GM18508 (cell line): ENCODE results near the gene WWOX.
A peak's percentile ranks its signal among the peaks of the same experiment; 100 is the strongest.

Source experiments
- ATAC-seq: cut with Tn5 transposase; IDR thresholded peaks from one replicate; pipeline ENCODE4 v1.9.1; 2021; ENCODE audit warnings: moderate number of reproducible peaks; ENCODE audit not compliant: insufficient read depth, unreplicated experiment

The WWOX gene

GRCh38 chr16:78217276-78217675 lies 117.8 kb downstream of the WWOX start:
- no peak for ATAC-seq

- no peak for ATAC-seq
Measured at GRCh38 chr16:78218279-78218678, 118.8 kb downstream of the WWOX start.

- no peak for ATAC-seq
Measured at GRCh38 chr16:78218856-78219651, 119.6 kb downstream of the WWOX start.

DNA sequence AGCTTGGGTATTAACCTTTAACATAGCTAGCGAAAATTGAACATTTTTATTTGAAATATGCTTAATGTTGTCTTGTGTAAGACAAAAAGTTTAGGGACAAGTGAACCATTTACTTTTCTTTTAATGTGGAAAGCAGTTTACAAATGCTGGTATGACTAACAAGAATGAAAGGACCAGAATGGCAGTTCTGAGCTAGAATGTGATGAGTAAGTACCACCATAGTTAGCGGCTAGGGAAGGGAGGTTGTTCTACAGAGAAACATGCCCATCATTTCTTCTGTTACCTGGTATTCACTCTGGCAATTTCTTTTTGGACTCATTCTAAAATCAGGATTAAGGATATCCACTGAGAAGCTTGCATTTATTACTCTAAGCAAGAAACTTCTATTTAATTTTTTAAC lies 121.1 kb downstream of the WWOX start:
- ATAC-seq = no peak

- no peak for ATAC-seq
Measured at GRCh38 chr16:78221892-78222291, 122.4 kb downstream of the WWOX start.

- no peak for ATAC-seq
Measured at GRCh38 chr16:78224342-78224741, 124.9 kb downstream of the WWOX start.

GRCh38 chr16:78225919-78226318 lies 126.5 kb downstream of the WWOX start:
- ATAC-seq = no peak

GRCh38 chr16:78227855-78228254 lies 128.4 kb downstream of the WWOX start:
- ATAC-seq = no peak

GRCh38 chr16:78228704-78229103 lies 129.2 kb downstream of the WWOX start:
- ATAC-seq = no peak

DNA sequence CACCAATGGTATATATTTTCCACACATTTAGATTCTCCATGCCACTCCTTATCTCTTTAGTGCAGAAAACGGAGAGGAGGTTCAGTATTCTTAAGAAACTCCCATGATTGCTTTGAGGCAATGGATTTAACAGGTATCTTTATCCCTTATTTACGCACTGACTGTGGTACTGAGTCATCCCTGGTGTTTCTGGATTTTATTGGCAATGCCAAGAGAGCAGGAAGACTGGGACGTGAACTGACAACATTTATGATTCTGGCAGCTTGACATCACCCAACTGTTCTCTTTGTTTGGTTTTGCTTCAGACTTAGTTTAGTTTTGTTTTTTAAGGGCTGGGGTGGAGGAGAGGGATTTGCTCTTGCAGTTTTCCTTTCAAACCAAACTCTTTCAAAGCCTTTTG lies 131.4 kb downstream of the WWOX start:
- no peak for ATAC-seq

DNA sequence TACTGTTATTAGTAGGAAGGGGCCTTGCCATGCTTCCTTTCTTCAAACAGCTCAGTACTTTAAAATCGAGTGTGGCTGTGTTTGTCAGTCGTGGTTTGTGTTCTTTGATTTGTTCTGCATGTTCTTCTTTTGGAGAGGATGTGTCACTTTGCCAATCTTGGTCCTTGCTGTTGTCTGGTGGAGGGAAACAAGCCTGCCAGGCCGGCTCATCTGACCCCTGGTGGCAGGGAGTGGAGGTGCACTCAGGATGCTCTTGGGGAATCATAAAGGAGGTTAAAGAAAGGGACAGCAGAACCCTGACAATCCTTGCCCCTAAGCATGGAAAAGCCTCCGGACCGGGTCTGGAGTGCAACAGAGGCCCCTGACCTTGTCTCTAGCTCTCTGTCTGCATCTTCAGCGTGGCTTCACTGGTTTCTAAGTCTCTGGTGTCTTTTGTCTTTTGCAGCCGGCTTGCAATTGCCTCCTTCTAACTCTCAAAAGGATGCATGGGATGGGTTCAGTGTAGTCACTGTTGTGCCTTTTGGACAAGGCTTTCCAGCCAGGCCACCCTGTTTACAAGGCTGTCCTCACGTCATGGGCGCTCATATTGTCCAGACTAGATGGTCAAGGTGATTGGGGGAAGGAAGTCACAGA lies 135.8 kb downstream of the WWOX start:
- ATAC-seq = peak; percentile 90

DNA sequence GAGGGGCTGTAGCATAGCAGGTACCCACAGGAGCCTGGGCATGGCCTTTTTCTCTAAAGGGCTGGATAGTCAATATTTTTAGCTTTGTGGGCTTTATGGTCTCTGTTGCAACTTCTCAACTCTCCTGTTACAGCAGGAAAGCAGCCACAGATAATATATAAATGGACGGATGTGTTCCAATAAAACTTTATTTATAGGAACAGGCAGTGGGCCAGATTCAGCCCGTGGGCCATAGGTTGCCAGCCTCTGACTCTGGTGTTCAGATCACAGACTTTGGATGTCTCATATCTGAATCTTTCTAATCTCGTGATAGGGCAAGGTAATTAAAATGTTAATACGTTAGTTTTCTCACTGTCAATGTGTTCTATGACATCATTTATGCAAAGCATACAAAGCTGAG lies 136.4 kb downstream of the WWOX start:
- ATAC-seq = no peak

DNA sequence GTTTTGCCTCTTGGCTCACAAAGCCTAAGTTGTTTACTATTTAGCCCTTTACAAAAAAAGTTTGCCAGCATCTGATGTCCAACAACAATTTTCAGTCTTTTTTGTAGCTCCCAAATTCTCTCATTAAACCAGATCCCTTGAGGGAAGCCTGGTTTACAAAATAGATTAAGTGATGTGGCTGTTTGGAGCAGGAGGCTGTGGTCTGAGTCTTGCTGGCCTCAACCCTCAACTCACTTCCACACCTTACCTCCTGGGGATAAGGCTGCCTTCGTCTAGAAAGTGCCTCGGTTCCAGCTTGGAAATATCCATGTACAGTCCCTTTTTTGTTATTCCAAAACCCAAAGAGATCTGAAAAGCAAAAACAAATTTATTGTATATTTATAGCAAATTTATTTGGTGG lies 138.4 kb downstream of the WWOX start:
- ATAC-seq = no peak

- ATAC-seq = no peak
Measured at GRCh38 chr16:78240459-78241222, 141.2 kb downstream of the WWOX start.

GRCh38 chr16:78242239-78242630 lies 142.8 kb downstream of the WWOX start:
- ATAC-seq = no peak

DNA sequence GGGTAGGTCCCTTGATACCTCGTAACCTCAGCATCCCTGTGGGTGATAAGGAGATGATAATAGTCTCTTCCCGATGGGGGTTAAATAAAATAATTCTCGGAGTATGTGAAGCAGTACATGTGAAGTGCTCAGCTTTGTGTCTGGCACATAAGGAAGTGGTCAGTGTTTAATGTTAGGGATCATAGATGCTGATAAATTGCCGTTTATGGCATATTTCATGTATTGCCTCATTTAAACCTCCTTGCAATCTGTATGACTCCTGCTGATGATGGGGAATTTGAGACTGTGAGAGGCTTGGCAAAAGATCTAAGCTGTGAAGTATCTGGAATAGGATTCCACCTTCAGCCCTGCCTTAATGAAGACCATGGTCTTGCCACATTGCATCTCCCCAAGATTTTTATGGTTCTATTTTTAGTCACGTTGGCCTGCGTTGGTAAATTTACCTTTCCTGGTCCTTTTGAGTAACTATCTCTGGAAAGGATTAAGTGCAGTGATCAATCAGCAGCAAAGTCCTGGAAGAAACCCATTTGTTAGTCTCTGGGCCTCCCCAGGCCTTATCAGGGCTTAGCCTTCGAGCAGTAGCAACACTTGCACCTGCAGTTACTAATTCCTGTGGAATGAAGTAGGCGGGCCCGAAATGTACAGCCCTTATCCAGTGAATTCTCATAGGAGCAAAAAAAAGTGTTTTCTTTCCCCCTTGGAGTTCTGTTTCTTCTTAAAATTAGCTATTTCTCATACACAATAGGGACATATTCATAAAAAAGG lies 144.9 kb downstream of the WWOX start:
- ATAC-seq = no peak

DNA sequence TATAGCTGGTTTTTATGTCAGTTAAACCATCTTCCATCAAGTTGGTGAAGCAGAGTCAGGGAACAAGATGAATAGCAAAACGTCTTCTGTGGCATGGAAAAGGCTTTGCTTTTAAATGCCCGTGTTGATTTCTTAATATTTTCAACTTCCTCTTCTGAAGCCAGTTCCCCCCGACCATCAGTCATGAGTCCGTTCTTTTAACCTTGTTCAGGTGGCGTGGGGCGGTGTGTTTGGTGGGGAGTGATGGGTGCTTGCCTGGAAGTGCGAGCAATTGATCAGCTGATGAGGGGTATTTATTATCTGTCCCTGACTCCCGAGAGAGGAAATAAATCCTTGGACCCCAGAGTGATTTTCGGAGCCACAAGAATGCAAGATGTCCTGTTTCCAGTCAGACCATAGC lies 147.1 kb downstream of the WWOX start:
- ATAC-seq = no peak

DNA sequence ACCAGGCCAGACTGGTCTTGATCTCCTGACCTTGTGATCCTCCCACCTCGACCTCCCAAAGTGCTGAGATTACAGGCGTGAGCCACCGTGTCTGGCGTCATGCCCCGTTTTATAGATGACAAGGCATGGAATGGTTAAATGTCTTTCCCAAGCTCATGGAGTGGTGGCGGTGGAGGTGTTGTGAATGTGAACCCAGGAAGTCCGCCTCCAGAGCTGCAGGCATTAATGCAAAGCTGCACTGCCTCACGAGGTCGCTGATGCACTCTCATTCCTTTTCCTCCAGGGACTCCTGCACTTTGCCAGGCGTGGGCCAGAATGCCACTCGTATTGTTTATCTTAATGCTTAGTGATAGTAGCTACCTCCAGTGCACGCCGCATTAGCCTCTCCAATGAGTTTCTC lies 149.6 kb downstream of the WWOX start:
- ATAC-seq = no peak

GRCh38 chr16:78249832-78250231 lies 150.4 kb downstream of the WWOX start:
- ATAC-seq = no peak

DNA sequence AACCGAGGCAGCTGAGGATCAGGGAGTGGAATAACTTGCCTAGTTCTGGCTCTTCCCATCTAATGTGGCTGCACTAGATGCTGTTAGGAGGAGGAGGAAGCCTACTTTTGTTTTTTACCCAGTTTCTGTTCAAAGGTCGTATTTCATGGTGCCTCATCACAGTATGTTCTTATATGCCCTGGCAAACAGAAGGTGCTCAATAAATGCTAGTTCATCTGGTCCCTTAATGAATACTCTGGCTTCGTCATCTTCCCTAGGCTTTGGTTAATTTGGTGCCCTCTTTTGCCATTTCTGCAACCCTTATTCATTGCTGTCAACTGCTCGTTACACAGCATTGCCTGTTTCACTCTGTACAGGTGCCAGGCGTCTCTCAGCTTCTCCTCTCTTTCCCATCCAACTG lies 151.7 kb downstream of the WWOX start:
- ATAC-seq = no peak

DNA sequence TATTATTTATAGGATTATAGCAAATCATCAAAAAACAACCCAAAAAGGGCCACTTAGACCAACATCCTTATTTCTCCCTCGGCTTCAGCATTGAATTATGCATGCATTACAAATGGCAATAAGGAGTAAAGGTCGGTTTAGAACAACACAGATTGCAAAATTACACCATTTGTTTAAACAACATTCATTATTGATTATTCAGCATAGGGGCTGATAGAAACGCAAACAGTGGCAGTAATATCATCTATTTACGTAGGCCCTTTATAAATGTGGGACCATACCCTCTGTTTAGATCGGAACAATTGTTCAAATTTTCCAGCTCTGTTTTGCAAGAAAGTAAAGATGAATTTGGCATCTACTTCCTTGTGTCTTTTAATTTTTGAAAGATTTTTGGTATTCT lies 153.3 kb downstream of the WWOX start:
- ATAC-seq = no peak
